NCI-H1436 (cell line): Measurements from ENCODE around the gene IFITM1.
A peak's percentile ranks its signal among the peaks of the same experiment; 100 is the strongest.
"Not testable (repeated sequence)": the region's sequence is repeated elsewhere in the genome, so short reads cannot be mapped to it uniquely, and the experiment has no call there.

Experiments used
- DNase-seq: peaks from one replicate; lab custom pipeline; 2025; lab: John Stamatoyannopoulos, UW

The IFITM1 gene

GRCh38 chr11:346529-346928 lies 32.7 kb downstream of the IFITM1 start:
- no peak for DNase-seq

GRCh38 chr11:349270-349954 lies 35.6 kb downstream of the IFITM1 start:
- DNase-seq: not testable (repeated sequence)

- DNase-seq: not testable (repeated sequence)
Measured at GRCh38 chr11:350033-350722, 36.3 kb downstream of the IFITM1 start.

- DNase-seq: no peak
Measured at GRCh38 chr11:350723-351255, 36.9 kb downstream of the IFITM1 start.

GRCh38 chr11:351411-351810 lies 37.6 kb downstream of the IFITM1 start:
- DNase-seq: no peak

GRCh38 chr11:352456-353031 lies 38.7 kb downstream of the IFITM1 start:
- no peak for DNase-seq

GRCh38 chr11:353179-353873 lies 39.5 kb downstream of the IFITM1 start:
- DNase-seq: no peak

- DNase-seq: no peak
Measured at GRCh38 chr11:355581-356458, 42.0 kb downstream of the IFITM1 start.

- DNase-seq: no peak
Measured at GRCh38 chr11:356610-357009, 42.8 kb downstream of the IFITM1 start.

GRCh38 chr11:357582-357981 lies 43.7 kb downstream of the IFITM1 start:
- DNase-seq: no peak

- DNase-seq: no peak
Measured at GRCh38 chr11:358129-358800, 44.4 kb downstream of the IFITM1 start.

- no peak for DNase-seq
Measured at GRCh38 chr11:359181-359714, 45.4 kb downstream of the IFITM1 start.

- no peak for DNase-seq
Measured at GRCh38 chr11:360326-361280, 46.8 kb downstream of the IFITM1 start.

- DNase-seq: no peak
Measured at GRCh38 chr11:362642-363442, 49.0 kb downstream of the IFITM1 start.

GRCh38 chr11:363443-363805 lies 49.6 kb downstream of the IFITM1 start:
- DNase-seq: not testable (repeated sequence)

GRCh38 chr11:363948-364761 lies 50.3 kb downstream of the IFITM1 start:
- peak; percentile 79 for DNase-seq
